Measurements from ENCODE around the gene TVP23C.
"Not testable (repeated sequence)": the region's sequence is repeated elsewhere in the genome, so short reads cannot be mapped to it uniquely, and the experiment has no call there.

Gene TVP23C

DNA sequence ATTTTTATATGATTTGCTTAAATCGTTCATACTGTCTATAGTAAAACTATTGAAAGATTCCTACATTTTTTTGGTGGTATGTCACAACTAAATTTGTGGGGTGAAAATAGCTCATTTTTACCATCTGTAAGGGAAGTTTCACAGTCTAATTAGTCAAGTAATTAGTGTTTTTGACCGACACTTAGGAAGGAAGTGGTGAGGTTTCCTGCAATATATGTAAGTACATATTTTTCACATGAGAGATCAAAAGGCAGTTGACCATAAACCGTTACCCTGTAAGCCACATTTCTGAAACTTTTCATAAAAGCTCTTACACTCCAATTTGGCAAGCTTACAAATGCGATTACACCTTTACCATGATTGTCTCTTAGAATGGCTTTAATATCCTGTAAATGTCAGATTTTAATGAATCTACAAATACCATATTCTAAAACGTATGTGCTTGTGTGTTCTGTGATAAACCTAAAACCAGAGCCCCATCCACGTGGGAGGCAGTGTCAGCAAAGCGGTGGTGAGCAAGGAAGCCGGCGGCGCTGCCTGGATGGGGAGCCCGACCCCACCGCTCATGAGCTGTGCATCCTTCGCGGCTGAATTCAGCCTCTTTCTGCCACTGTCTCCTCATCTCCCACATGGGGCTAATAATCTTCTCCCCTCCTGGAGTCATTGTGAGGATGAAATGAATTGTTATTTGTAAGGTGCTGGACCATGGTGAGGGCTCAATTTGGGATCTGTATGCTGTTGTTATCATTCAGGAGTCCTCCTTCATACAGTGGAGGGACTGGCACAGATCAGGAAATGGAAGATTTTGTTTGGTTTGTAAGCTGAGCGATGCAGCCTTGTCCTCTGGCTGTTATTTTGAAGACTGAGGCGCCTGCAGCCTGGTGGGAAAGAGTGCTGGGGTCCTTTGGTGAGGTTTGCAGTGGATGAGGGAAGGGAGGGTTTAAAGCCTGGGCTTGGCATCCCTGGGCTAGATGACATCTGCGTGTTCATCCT lies 26.6 kb upstream of the TVP23C start:
- not testable (repeated sequence) for H3K4me3 ChIP-seq (ENCODE audit: insufficient read depth in 1 of 2, low read depth in 1 of 2, low read length in 2 of 2); H2BK15ac ChIP-seq (ENCODE audit: low read depth, poor library complexity, severe bottlenecking); H2AK5ac ChIP-seq (ENCODE audit: low read length, severe bottlenecking); H3K18ac ChIP-seq (ENCODE audit: low read depth in 1 of 2, low read length in 2 of 2); H4K91ac ChIP-seq (ENCODE audit: low read length); H3K4me2 ChIP-seq (ENCODE audit: low read length, poor library complexity, severe bottlenecking); H3K23ac ChIP-seq (ENCODE audit: low read length in 2 of 2); DNase-seq; H2AFZ ChIP-seq (ENCODE audit: low read depth, low read length); H3K4me1 ChIP-seq (ENCODE audit: control insufficient read depth, insufficient read depth, low read depth, low read length); H3K9me3 ChIP-seq (ENCODE audit: control insufficient read depth, low read length); H2BK5ac ChIP-seq (ENCODE audit: low read depth, low read length, poor library complexity, severe bottlenecking); H2BK12ac ChIP-seq (ENCODE audit: low read length in 2 of 2); H3K14ac ChIP-seq (ENCODE audit: low read length in 2 of 2); H3K27me3 ChIP-seq (ENCODE audit: control insufficient read depth in 1 of 2, insufficient read depth in 1 of 2, low read length in 2 of 2); H3K9ac ChIP-seq (ENCODE audit: low read length); H3K79me1 ChIP-seq (replicated peaks; ENCODE audit: low read length, poor library complexity, severe bottlenecking); H3K36me3 ChIP-seq (ENCODE audit: control insufficient read depth in 1 of 2, insufficient read depth in 2 of 2, low read depth in 1 of 2, low read length in 2 of 2); H3K4ac ChIP-seq (ENCODE audit: low read depth in 1 of 2, low read length in 2 of 2); H2BK120ac ChIP-seq (ENCODE audit: low read depth, low read length); H3K27ac ChIP-seq (ENCODE audit: low read length, poor library complexity, severe bottlenecking); H4K8ac ChIP-seq (ENCODE audit: low read length)
- WGBS: 76% methylated on average over 4 of the region's 17 CpGs

DNA sequence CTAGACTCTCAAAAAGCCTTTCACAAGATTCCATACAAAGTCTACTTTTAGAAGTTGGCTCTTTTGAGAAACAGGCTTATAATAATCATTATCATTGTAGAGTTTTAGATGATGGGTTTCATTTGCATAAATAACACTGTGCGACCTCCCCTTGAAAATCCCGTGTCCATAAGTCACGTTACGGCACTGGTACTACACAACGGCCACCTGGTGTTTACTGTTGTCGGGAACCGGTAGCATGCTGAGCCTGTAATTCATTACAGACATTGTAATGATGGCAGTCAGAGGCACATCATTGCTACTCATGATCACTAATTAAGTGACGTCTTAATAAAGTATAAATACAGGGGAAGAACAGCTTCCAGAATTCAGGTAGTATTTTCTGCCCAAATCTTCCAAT lies 24.7 kb upstream of the TVP23C start:
- H3K4me2 ChIP-seq (ENCODE audit: low read length, poor library complexity, severe bottlenecking); H2BK12ac ChIP-seq (ENCODE audit: low read length in 2 of 2); DNase-seq; H3K27me3 ChIP-seq (ENCODE audit: control insufficient read depth in 1 of 2, insufficient read depth in 1 of 2, low read length in 2 of 2); H3K9ac ChIP-seq (ENCODE audit: low read length); H3K9me3 ChIP-seq (ENCODE audit: control insufficient read depth, low read length); H3K18ac ChIP-seq (ENCODE audit: low read depth in 1 of 2, low read length in 2 of 2); H2AFZ ChIP-seq (ENCODE audit: low read depth, low read length); H2BK120ac ChIP-seq (ENCODE audit: low read depth, low read length); H3K14ac ChIP-seq (ENCODE audit: low read length in 2 of 2); H2BK15ac ChIP-seq (ENCODE audit: low read depth, poor library complexity, severe bottlenecking); H3K36me3 ChIP-seq (ENCODE audit: control insufficient read depth in 1 of 2, insufficient read depth in 2 of 2, low read depth in 1 of 2, low read length in 2 of 2); H2BK5ac ChIP-seq (ENCODE audit: low read depth, low read length, poor library complexity, severe bottlenecking); H4K91ac ChIP-seq (ENCODE audit: low read length); H3K79me1 ChIP-seq (replicated peaks; ENCODE audit: low read length, poor library complexity, severe bottlenecking); H3K27ac ChIP-seq (ENCODE audit: low read length, poor library complexity, severe bottlenecking); H3K4me1 ChIP-seq (ENCODE audit: control insufficient read depth, insufficient read depth, low read depth, low read length); H2AK5ac ChIP-seq (ENCODE audit: low read length, severe bottlenecking); H3K23ac ChIP-seq (ENCODE audit: low read length in 2 of 2); H4K8ac ChIP-seq (ENCODE audit: low read length); H3K4me3 ChIP-seq (ENCODE audit: insufficient read depth in 1 of 2, low read depth in 1 of 2, low read length in 2 of 2); H3K4ac ChIP-seq (ENCODE audit: low read depth in 1 of 2, low read length in 2 of 2): not testable (repeated sequence)
- 92% methylated on average over 7 of the region's 8 CpGs for WGBS

DNA sequence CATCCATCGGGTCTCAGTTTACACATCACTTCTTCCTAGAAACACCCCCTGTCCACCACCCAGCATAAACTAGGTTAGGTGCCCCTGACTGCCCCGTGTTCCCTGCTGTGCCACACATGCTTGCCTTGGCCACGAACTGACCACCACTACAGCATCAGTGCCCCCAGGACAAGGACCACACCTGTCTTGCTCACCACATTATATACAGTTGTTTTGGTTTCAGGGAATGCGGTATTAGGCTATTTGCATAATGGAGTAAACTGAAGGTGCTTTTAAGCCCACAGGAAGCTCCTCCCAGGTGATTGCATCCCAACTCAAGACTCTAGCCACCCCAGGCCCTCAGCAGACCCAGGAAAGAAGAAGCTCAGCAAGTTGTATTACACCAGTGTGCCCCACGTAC lies 20.0 kb upstream of the TVP23C start:
- not testable (repeated sequence) for H3K9me3 ChIP-seq (ENCODE audit: control insufficient read depth, low read length); H2AFZ ChIP-seq (ENCODE audit: low read depth, low read length); H2BK12ac ChIP-seq (ENCODE audit: low read length in 2 of 2); H3K4me2 ChIP-seq (ENCODE audit: low read length, poor library complexity, severe bottlenecking); H3K79me1 ChIP-seq (replicated peaks; ENCODE audit: low read length, poor library complexity, severe bottlenecking); H3K27ac ChIP-seq (ENCODE audit: low read length, poor library complexity, severe bottlenecking); H3K4me3 ChIP-seq (ENCODE audit: insufficient read depth in 1 of 2, low read depth in 1 of 2, low read length in 2 of 2); H2AK5ac ChIP-seq (ENCODE audit: low read length, severe bottlenecking); H4K91ac ChIP-seq (ENCODE audit: low read length); H4K8ac ChIP-seq (ENCODE audit: low read length); H3K27me3 ChIP-seq (ENCODE audit: control insufficient read depth in 1 of 2, insufficient read depth in 1 of 2, low read length in 2 of 2); H3K4me1 ChIP-seq (ENCODE audit: control insufficient read depth, insufficient read depth, low read depth, low read length); H3K4ac ChIP-seq (ENCODE audit: low read depth in 1 of 2, low read length in 2 of 2); H3K36me3 ChIP-seq (ENCODE audit: control insufficient read depth in 1 of 2, insufficient read depth in 2 of 2, low read depth in 1 of 2, low read length in 2 of 2); H2BK5ac ChIP-seq (ENCODE audit: low read depth, low read length, poor library complexity, severe bottlenecking); H2BK15ac ChIP-seq (ENCODE audit: low read depth, poor library complexity, severe bottlenecking); H2BK120ac ChIP-seq (ENCODE audit: low read depth, low read length); H3K23ac ChIP-seq (ENCODE audit: low read length in 2 of 2); H3K14ac ChIP-seq (ENCODE audit: low read length in 2 of 2); H3K9ac ChIP-seq (ENCODE audit: low read length); DNase-seq; H3K18ac ChIP-seq (ENCODE audit: low read depth in 1 of 2, low read length in 2 of 2)
- WGBS: 100% methylated on average over 1 of the region's 5 CpGs

DNA sequence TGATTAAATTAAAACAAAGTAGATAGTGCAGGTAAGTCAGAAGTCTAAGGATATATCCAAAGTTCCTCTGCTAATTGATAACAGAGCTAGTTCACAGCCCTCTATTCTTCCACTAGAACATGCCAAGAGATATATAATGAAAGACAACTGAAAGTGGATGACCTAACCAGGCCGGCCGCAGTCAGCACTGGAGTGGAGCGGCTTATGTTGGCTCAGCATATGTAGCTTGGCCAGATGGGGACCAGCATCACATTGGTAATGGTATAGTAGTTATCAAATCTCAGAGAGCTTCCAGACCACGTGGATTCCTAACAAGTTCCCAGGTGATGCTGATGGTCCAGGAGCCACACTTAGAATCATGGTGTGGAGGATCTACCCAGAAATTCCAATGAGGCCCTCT lies 18.2 kb upstream of the TVP23C start:
- not testable (repeated sequence) for H3K23ac ChIP-seq (ENCODE audit: low read length in 2 of 2); H2AK5ac ChIP-seq (ENCODE audit: low read length, severe bottlenecking); DNase-seq; H3K18ac ChIP-seq (ENCODE audit: low read depth in 1 of 2, low read length in 2 of 2); H3K4me3 ChIP-seq (ENCODE audit: insufficient read depth in 1 of 2, low read depth in 1 of 2, low read length in 2 of 2); H2AFZ ChIP-seq (ENCODE audit: low read depth, low read length); H2BK15ac ChIP-seq (ENCODE audit: low read depth, poor library complexity, severe bottlenecking); H3K79me1 ChIP-seq (replicated peaks; ENCODE audit: low read length, poor library complexity, severe bottlenecking); H3K4ac ChIP-seq (ENCODE audit: low read depth in 1 of 2, low read length in 2 of 2); H4K8ac ChIP-seq (ENCODE audit: low read length); H3K36me3 ChIP-seq (ENCODE audit: control insufficient read depth in 1 of 2, insufficient read depth in 2 of 2, low read depth in 1 of 2, low read length in 2 of 2); H3K14ac ChIP-seq (ENCODE audit: low read length in 2 of 2); H2BK12ac ChIP-seq (ENCODE audit: low read length in 2 of 2); H2BK5ac ChIP-seq (ENCODE audit: low read depth, low read length, poor library complexity, severe bottlenecking); H3K27ac ChIP-seq (ENCODE audit: low read length, poor library complexity, severe bottlenecking); H3K27me3 ChIP-seq (ENCODE audit: control insufficient read depth in 1 of 2, insufficient read depth in 1 of 2, low read length in 2 of 2); H2BK120ac ChIP-seq (ENCODE audit: low read depth, low read length); H3K9me3 ChIP-seq (ENCODE audit: control insufficient read depth, low read length); H4K91ac ChIP-seq (ENCODE audit: low read length); H3K4me1 ChIP-seq (ENCODE audit: control insufficient read depth, insufficient read depth, low read depth, low read length); H3K9ac ChIP-seq (ENCODE audit: low read length); H3K4me2 ChIP-seq (ENCODE audit: low read length, poor library complexity, severe bottlenecking)
- no CpG with 5 or more reads among the region's 4 CpGs for WGBS

Data from mesenchymal stem cell (in vitro differentiated cells and primary cell).